ENCODE measurements around the gene JUP. TPM values are rescaled to one million over a fixed set of nuclear protein-coding genes. Genes with fewer than 3 reads are reported as not detected.

Gene JUP
- total and polyA plus RNA-seq, 2 of the 13 experiments (the other 11 are each of a cell fraction or from before 2014, with no cell fraction given): 12.1 to 20.6 TPM

DNA sequence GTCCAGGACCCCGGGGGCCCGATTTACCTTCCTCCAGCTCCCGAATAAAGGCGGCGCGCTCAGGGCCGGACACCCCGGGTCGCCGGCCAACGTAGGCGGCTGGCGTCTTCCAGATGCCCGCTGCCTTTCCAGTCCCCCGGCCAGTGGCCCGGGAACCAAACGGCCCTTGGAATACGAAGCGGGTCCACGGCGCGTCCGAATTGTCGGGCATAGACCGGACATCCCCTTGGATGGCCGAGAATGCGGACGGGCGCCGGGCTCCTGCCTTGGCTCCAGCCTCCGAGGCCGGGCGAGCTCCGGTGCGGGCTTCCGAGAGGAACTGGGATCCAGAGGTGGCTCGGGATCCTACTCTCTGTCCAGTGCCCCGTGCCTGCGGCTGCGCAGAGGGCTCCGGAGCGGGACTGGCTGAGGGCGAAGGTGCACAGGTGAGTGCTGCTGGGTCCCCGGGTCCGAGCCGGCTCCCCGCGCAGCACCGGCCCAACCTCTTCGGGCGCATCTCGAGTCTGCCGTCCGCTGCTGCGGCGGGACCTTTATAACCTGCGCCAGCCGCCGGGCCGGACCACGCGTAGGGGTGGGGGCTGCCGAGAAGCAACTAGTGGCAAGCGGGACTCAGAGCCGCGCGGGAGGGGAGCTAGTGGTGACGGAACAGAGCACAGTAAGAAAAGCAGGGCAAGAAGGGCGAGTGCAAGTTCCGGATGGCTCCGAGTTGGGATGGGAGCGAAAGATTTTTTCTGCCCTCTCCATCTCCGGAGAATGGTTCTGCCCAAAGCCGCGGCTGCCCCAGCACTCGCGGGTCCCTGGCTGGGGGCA is 52.2 kb downstream of the JUP start, which contains the start of gene HAP1 (continued):
- TF ChIP-seq, protein P1, sequence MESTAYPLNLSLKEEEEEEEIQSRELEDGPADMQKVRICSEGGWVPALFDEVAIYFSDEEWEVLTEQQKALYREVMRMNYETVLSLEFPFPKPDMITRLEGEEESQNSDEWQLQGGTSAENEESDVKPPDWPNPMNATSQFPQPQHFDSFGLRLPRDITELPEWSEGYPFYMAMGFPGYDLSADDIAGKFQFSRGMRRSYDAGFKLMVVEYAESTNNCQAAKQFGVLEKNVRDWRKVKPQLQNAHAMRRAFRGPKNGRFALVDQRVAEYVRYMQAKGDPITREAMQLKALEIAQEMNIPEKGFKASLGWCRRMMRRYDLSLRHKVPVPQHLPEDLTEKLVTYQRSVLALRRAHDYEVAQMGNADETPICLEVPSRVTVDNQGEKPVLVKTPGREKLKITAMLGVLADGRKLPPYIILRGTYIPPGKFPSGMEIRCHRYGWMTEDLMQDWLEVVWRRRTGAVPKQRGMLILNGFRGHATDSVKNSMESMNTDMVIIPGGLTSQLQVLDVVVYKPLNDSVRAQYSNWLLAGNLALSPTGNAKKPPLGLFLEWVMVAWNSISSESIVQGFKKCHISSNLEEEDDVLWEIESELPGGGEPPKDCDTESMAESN (CRISPR knock-in tag; conservative IDR thresholded peaks at IDR 0.05): peak; percentile 86; the same call in 1 of the 2 replicates
- TF ChIP-seq SAFB2 (CRISPR knock-in tag; IDR thresholded peaks at IDR 0.05; ENCODE audit: borderline replicate concordance, low read depth) (peak; percentile 66; the same call in 1 of the 2 replicates), CCAR2 (optimal IDR thresholded peaks at IDR 0.05; ENCODE audit: low read depth, low read length) (no peak), HOXD1 (CRISPR knock-in tag; IDR thresholded peaks at IDR 0.05) (no peak), PRMT3 (CRISPR knock-in tag; IDR thresholded peaks at IDR 0.05; ENCODE audit: borderline replicate concordance, low read depth) (no peak), ZFP90 (CRISPR knock-in tag; IDR thresholded peaks at IDR 0.05; ENCODE audit: borderline replicate concordance) (no peak), PITX1 (CRISPR knock-in tag; IDR thresholded peaks at IDR 0.05) (no peak), REPIN1 (CRISPR knock-in tag; IDR thresholded peaks at IDR 0.05; ENCODE audit: borderline replicate concordance, low read depth) (peak; percentile 46; the same call in 1 of the 2 replicates), ZNF772 (CRISPR knock-in tag; IDR thresholded peaks at IDR 0.05) (0 out of 2 replicates have a peak, but pooled peaks have one; percentile 34), NFIB (CRISPR knock-in tag; IDR thresholded peaks at IDR 0.05; ENCODE audit: borderline replicate concordance) (no peak), ZNF557 (CRISPR knock-in tag; IDR thresholded peaks at IDR 0.05) (no peak), DR1 (CRISPR knock-in tag; IDR thresholded peaks at IDR 0.05) (peak; percentile 84), ZNF746 (CRISPR knock-in tag; IDR thresholded peaks at IDR 0.05) (no peak), PRPF4 (IDR thresholded peaks at IDR 0.05; ENCODE audit: low read depth, low read length, poor library complexity, severe bottlenecking) (no peak), ZMYM2 (CRISPR knock-in tag; IDR thresholded peaks at IDR 0.05) (no peak), ETV6 (CRISPR knock-in tag; conservative IDR thresholded peaks at IDR 0.05) (peak; percentile 29; the same call in 1 of the 2 replicates)
- TF ChIP-seq, protein P2, sequence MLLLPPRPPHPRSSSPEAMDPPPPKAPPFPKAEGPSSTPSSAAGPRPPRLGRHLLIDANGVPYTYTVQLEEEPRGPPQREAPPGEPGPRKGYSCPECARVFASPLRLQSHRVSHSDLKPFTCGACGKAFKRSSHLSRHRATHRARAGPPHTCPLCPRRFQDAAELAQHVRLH (CRISPR knock-in tag; IDR thresholded peaks at IDR 0.05; ENCODE audit: borderline replicate concordance, low read depth): peak; percentile 65; the same call in 1 of the 2 replicates
- TF ChIP-seq, protein P3, sequence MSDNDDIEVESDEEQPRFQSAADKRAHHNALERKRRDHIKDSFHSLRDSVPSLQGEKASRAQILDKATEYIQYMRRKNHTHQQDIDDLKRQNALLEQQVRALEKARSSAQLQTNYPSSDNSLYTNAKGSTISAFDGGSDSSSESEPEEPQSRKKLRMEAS (IDR thresholded peaks at IDR 0.05): peak; percentile 47; the same call in 1 of the 2 replicates
- TF ChIP-seq, protein P4, sequence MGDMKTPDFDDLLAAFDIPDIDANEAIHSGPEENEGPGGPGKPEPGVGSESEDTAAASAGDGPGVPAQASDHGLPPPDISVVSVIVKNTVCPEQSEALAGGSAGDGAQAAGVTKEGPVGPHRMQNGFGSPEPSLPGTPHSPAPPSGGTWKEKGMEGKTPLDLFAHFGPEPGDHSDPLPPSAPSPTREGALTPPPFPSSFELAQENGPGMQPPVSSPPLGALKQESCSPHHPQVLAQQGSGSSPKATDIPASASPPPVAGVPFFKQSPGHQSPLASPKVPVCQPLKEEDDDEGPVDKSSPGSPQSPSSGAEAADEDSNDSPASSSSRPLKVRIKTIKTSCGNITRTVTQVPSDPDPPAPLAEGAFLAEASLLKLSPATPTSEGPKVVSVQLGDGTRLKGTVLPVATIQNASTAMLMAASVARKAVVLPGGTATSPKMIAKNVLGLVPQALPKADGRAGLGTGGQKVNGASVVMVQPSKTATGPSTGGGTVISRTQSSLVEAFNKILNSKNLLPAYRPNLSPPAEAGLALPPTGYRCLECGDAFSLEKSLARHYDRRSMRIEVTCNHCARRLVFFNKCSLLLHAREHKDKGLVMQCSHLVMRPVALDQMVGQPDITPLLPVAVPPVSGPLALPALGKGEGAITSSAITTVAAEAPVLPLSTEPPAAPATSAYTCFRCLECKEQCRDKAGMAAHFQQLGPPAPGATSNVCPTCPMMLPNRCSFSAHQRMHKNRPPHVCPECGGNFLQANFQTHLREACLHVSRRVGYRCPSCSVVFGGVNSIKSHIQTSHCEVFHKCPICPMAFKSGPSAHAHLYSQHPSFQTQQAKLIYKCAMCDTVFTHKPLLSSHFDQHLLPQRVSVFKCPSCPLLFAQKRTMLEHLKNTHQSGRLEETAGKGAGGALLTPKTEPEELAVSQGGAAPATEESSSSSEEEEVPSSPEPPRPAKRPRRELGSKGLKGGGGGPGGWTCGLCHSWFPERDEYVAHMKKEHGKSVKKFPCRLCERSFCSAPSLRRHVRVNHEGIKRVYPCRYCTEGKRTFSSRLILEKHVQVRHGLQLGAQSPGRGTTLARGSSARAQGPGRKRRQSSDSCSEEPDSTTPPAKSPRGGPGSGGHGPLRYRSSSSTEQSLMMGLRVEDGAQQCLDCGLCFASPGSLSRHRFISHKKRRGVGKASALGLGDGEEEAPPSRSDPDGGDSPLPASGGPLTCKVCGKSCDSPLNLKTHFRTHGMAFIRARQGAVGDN (CRISPR knock-in tag; IDR thresholded peaks at IDR 0.05): peak; percentile 65
